PFSK-1 (cell line): ENCODE measurements around the gene IL1RAP.

ENCODE experiments used
- FOXP2 ChIP-seq: optimal IDR thresholded peaks from 2 replicates; pipeline ENCODE3; 2011; ENCODE audit warnings: borderline replicate concordance, control low read depth, inconsistent platforms; ENCODE audit not compliant: insufficient read depth; ENCODE audit errors: extremely low read length, extremely low read depth
- POLR2AphosphoS5 ChIP-seq: IDR thresholded peaks from 2 replicates; pipeline ENCODE4 v1.6.1; 2012; ENCODE audit warnings: low read depth, mild to moderate bottlenecking, control low read depth, low read length, moderate library complexity
- SIN3A ChIP-seq: IDR thresholded peaks from 2 replicates; pipeline ENCODE4 v1.6.1; 2012; ENCODE audit warnings: mild to moderate bottlenecking, low read length, moderate library complexity, borderline replicate concordance; ENCODE audit not compliant: insufficient read depth
- TAF1 ChIP-seq: IDR thresholded peaks from 2 replicates; pipeline ENCODE4 v1.6.1; 2012; ENCODE audit warnings: low read length, control low read depth, borderline replicate concordance; ENCODE audit not compliant: insufficient read depth
- TF ChIP-seq, protein P1 (sequence below), 2 experiments: IDR thresholded peaks; 2 replicates each; pipeline versions ENCODE4 v1.6.1 to v1.8.0; 2011 to 2012; ENCODE audit warnings: low read depth in 2 of 2, low read length in 2 of 2, control low read depth in 1 of 2, inconsistent platforms in 1 of 2, mild to moderate bottlenecking in 1 of 2, moderate library complexity in 1 of 2; ENCODE audit not compliant: insufficient read depth in 1 of 2

IL1RAP gene

GRCh38 chr3:190671658-190672057 lies 157.8 kb downstream of the IL1RAP start:
- TF ChIP-seq FOXP2 (no peak), SIN3A (no peak), POLR2AphosphoS5 (no peak), TAF1 (no peak)

- TF ChIP-seq, protein P1, sequence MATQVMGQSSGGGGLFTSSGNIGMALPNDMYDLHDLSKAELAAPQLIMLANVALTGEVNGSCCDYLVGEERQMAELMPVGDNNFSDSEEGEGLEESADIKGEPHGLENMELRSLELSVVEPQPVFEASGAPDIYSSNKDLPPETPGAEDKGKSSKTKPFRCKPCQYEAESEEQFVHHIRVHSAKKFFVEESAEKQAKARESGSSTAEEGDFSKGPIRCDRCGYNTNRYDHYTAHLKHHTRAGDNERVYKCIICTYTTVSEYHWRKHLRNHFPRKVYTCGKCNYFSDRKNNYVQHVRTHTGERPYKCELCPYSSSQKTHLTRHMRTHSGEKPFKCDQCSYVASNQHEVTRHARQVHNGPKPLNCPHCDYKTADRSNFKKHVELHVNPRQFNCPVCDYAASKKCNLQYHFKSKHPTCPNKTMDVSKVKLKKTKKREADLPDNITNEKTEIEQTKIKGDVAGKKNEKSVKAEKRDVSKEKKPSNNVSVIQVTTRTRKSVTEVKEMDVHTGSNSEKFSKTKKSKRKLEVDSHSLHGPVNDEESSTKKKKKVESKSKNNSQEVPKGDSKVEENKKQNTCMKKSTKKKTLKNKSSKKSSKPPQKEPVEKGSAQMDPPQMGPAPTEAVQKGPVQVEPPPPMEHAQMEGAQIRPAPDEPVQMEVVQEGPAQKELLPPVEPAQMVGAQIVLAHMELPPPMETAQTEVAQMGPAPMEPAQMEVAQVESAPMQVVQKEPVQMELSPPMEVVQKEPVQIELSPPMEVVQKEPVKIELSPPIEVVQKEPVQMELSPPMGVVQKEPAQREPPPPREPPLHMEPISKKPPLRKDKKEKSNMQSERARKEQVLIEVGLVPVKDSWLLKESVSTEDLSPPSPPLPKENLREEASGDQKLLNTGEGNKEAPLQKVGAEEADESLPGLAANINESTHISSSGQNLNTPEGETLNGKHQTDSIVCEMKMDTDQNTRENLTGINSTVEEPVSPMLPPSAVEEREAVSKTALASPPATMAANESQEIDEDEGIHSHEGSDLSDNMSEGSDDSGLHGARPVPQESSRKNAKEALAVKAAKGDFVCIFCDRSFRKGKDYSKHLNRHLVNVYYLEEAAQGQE (IDR thresholded peaks at IDR 0.05; ENCODE audit: insufficient read depth in 1 of 2, low read depth in 2 of 2, low read length in 2 of 2) = no peak
- TF ChIP-seq POLR2AphosphoS5 = no peak
These were observed 159.3 kb downstream of the IL1RAP start for GRCh38 chr3:190673148-190673547.

DNA sequence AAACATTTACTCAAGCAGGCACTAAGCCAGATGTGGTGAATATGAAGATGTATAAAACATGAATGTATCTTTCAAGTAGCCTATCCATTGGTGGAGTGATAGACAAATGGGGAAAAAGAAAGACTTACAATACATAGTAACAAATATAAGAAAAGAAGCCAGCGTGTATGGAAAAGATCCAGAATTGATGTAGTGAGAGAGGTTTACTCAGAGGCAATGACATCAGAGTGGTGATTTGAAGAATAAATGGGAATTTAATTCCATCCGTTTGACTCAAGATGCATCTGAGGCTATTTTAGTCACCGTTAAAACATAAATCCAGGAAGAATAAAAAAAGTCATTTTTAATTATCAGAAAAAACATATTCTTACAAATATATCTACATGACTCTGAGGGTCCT lies 162.6 kb downstream of the IL1RAP start:
- TF ChIP-seq TAF1 (no peak), FOXP2 (no peak), SIN3A (no peak), POLR2AphosphoS5 (no peak)
- TF ChIP-seq, protein P1 (IDR thresholded peaks at IDR 0.05; ENCODE audit: insufficient read depth in 1 of 2, low read depth in 2 of 2, low read length in 2 of 2) = no peak

DNA sequence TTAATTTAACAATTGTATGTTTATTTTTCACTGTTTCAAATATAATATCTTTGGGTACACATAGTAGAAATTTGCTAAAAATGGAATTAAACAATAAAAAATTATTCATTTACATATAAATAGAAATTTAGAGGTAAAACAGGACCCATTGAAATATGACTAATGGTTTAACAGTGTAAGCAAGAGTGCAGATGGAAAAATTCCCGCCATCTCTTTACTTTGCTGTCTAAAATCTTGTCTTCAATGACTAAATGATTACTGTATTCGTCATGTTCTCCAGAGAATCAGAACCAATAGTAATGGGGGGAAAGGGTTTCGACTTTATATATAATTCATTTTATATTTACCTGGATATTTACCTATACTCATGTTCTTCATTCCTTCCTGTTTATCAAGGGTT lies 163.1 kb downstream of the IL1RAP start:
- TF ChIP-seq FOXP2 (no peak), TAF1 (no peak), SIN3A (no peak), POLR2AphosphoS5 (no peak)
- TF ChIP-seq, protein P1 (IDR thresholded peaks at IDR 0.05; ENCODE audit: insufficient read depth in 1 of 2, low read depth in 2 of 2, low read length in 2 of 2) = no peak

DNA sequence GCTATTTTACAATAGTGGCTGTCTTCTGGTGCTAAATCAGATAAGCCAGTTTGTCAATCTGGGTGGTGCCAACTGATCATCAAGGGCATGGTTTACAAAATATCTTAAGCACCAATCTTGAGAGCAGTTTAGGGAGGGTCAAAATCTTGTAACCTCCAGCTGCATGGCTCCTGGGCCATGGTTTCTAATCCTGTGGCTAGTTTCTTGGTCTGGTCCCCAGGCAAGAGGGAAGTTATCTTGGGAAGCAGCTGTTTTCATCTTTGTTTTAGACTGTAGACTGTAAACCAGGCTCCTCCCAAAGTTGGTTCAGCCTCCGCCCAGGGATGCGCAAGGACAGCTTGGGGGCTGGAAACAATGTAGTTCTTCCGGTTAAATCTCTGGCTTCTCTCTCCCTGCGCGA lies 166.8 kb downstream of the IL1RAP start:
- TF ChIP-seq POLR2AphosphoS5 (no peak), FOXP2 (no peak), TAF1 (no peak), SIN3A (no peak)
- TF ChIP-seq, protein P1 (IDR thresholded peaks at IDR 0.05; ENCODE audit: insufficient read depth in 1 of 2, low read depth in 2 of 2, low read length in 2 of 2) = no peak

- TF ChIP-seq, protein P1 (IDR thresholded peaks at IDR 0.05; ENCODE audit: insufficient read depth in 1 of 2, low read depth in 2 of 2, low read length in 2 of 2) = no peak
- TF ChIP-seq POLR2AphosphoS5 = no peak
- no peak for TF ChIP-seq FOXP2
- no peak for TF ChIP-seq TAF1
- TF ChIP-seq SIN3A = no peak
These were observed 170.9 kb downstream of the IL1RAP start for GRCh38 chr3:190684776-190685175.
